IPS-18c (cell line): ENCODE data around the gene PDE11A.
"Not testable (repeated sequence)": the region's sequence is repeated elsewhere in the genome, so short reads cannot be mapped to it uniquely, and the experiment has no call there.

ENCODE experiments used
- H3K4me3 ChIP-seq: 2 replicates; pipeline ENCODE4 v1.7.0; 2013; ENCODE audit warnings: low read depth, mild to moderate bottlenecking, low read length, moderate library complexity; ENCODE audit not compliant: insufficient read depth
- H3K9me3 ChIP-seq: one replicate; pipeline ENCODE4 v1.6.1; 2013; ENCODE audit warnings: mild to moderate bottlenecking, low read length, moderate library complexity; ENCODE audit not compliant: control insufficient read depth, insufficient read depth

Gene PDE11A

GRCh38 chr2:178044836-178045235 is 27.7 kb downstream of the PDE11A start:
- no peaks in the 10 kb centered on the region for H3K9me3 ChIP-seq
- no peak overlapping the region for H3K4me3 ChIP-seq

- no peak overlapping the region for H3K4me3 ChIP-seq
- no peaks in the 10 kb centered on the region for H3K9me3 ChIP-seq
Observed at GRCh38 chr2:178043266-178043665, 29.3 kb downstream of the PDE11A start.

GRCh38 chr2:178033583-178033982 is 39.0 kb downstream of the PDE11A start:
- H3K9me3 ChIP-seq, H3K4me3 ChIP-seq: not testable (repeated sequence)

GRCh38 chr2:178029342-178029741 is 43.2 kb downstream of the PDE11A start:
- Histone ChIP-seq H3K9me3 (no peaks in the 10 kb centered on the region), H3K4me3 (no peak overlapping the region)

GRCh38 chr2:178025551-178026185 is 46.9 kb downstream of the PDE11A start:
- H3K4me3 ChIP-seq = no peak overlapping the region
- H3K9me3 ChIP-seq = no peaks in the 10 kb centered on the region

- H3K9me3 ChIP-seq = no peaks in the 10 kb centered on the region
- no peak overlapping the region for H3K4me3 ChIP-seq
Observed at GRCh38 chr2:178018141-178018540, 54.4 kb downstream of the PDE11A start.

- no peaks in the 10 kb centered on the region for H3K9me3 ChIP-seq
- H3K4me3 ChIP-seq = no peak overlapping the region
Observed at GRCh38 chr2:178016612-178017011, 56.0 kb downstream of the PDE11A start.

GRCh38 chr2:178012639-178013038 is 59.9 kb downstream of the PDE11A start:
- H3K4me3 ChIP-seq = no peak overlapping the region
- H3K9me3 ChIP-seq = no peaks in the 10 kb centered on the region

- Histone ChIP-seq H3K9me3 (no peaks in the 10 kb centered on the region), H3K4me3 (no peak overlapping the region)
Observed at GRCh38 chr2:178009813-178010212, 62.8 kb downstream of the PDE11A start.

GRCh38 chr2:178008636-178009289 is 63.8 kb downstream of the PDE11A start:
- Histone ChIP-seq H3K4me3 (no peak overlapping the region), H3K9me3 (no peaks in the 10 kb centered on the region)

GRCh38 chr2:178006710-178007109 is 65.9 kb downstream of the PDE11A start:
- no peak overlapping the region for H3K4me3 ChIP-seq
- no peaks in the 10 kb centered on the region for H3K9me3 ChIP-seq

GRCh38 chr2:178005756-178006155 is 66.8 kb downstream of the PDE11A start:
- Histone ChIP-seq H3K9me3 (no peaks in the 10 kb centered on the region), H3K4me3 (no peak overlapping the region)

GRCh38 chr2:178002038-178002437 is 70.5 kb downstream of the PDE11A start:
- H3K4me3 ChIP-seq = no peak overlapping the region
- no peaks in the 10 kb centered on the region for H3K9me3 ChIP-seq

GRCh38 chr2:177998996-177999395 is 73.6 kb downstream of the PDE11A start:
- Histone ChIP-seq H3K4me3 (no peak overlapping the region), H3K9me3 (no peaks in the 10 kb centered on the region)

- Histone ChIP-seq H3K4me3 (no peak overlapping the region), H3K9me3 (no peaks in the 10 kb centered on the region)
Observed at GRCh38 chr2:177998006-177998405, 74.6 kb downstream of the PDE11A start.

- Histone ChIP-seq H3K4me3 (no peak overlapping the region), H3K9me3 (no peaks in the 10 kb centered on the region)
Observed at GRCh38 chr2:177992992-177993391, 79.6 kb downstream of the PDE11A start.

- Histone ChIP-seq H3K9me3 (no peaks in the 10 kb centered on the region), H3K4me3 (no peak overlapping the region)
Observed at GRCh38 chr2:177989029-177989885, 83.3 kb downstream of the PDE11A start.

- no peaks in the 10 kb centered on the region for H3K9me3 ChIP-seq
- no peak overlapping the region for H3K4me3 ChIP-seq
Observed at GRCh38 chr2:177984749-177985148, 87.8 kb downstream of the PDE11A start.
